UCSD-AML1 (cell line): ENCODE results near the gene TMEM18.

ENCODE experiments used
- DNase-seq: peaks from one replicate; lab custom pipeline; 2025; ENCODE audit not compliant: unreplicated experiment; lab: John Stamatoyannopoulos, UW

Gene TMEM18

GRCh38 chr2:673615-674320 is 3.4 kb downstream of the TMEM18 start:
- no peak for DNase-seq

- DNase-seq, result no peak
Measured at GRCh38 chr2:673016-673415, 4.2 kb downstream of the TMEM18 start.

GRCh38 chr2:672606-672905 is 4.7 kb downstream of the TMEM18 start:
- DNase-seq, result no peak

- no peak for DNase-seq
Measured at GRCh38 chr2:671787-672605, 5.2 kb downstream of the TMEM18 start.

GRCh38 chr2:671072-671471 is 6.1 kb downstream of the TMEM18 start:
- DNase-seq, result no peak

GRCh38 chr2:670637-671036 is 6.6 kb downstream of the TMEM18 start:
- DNase-seq, result no peak

- no peak for DNase-seq
Measured at GRCh38 chr2:669323-669722, 7.9 kb downstream of the TMEM18 start.

GRCh38 chr2:668000-668398 is 9.2 kb downstream of the TMEM18 start:
- DNase-seq, result no peak

- no peak for DNase-seq
Measured at GRCh38 chr2:667332-667999, 9.7 kb downstream of the TMEM18 start.

GRCh38 chr2:666441-666840 is 10.8 kb downstream of the TMEM18 start:
- no peak for DNase-seq

- DNase-seq, result no peak
Measured at GRCh38 chr2:665340-666073, 11.7 kb downstream of the TMEM18 start.

DNA sequence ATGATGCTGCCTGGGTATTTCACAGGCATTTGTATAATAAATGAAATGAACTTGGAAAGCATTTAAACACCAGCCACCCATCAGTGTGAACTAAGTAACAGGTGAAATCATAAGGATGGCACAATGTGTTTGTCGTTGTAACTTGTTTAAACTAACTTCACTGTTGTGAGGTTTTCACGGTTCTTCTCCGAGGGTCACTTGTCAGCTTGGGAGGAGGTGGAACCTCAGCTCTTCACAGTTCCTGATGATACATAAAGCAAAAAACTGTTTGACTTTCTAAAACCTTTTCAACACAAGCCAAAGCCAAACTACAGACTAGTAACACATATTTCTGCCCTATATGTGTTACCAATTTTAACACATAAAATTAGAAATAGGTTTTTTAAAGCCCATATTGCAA is 13.1 kb downstream of the TMEM18 start:
- DNase-seq, result no peak

DNA sequence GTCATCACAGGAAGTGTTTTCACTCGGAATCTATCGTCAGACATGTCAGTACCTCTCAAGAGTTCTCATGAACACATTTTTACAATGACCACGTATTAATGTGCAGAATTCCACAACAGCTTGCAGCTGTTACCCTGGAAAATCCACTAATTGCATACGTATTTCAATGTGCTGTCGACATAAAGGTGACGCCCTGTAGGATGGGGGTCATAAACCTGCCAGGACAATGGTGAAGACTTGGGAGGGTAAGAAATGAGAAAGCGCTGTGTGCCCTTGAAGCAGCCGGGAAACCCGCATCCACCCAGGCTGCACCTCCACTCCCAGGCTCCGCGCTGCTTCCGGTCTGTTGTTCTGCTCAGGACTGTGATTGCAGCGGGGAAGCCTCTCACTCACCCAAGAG is 14.0 kb downstream of the TMEM18 start:
- DNase-seq, result no peak

GRCh38 chr2:661360-661635 is 15.9 kb downstream of the TMEM18 start:
- no peak for DNase-seq

- DNase-seq, result no peak
Measured at GRCh38 chr2:660586-661359, 16.4 kb downstream of the TMEM18 start.

- no peak for DNase-seq
Measured at GRCh38 chr2:660029-660428, 17.2 kb downstream of the TMEM18 start.

GRCh38 chr2:658426-658825 is 18.8 kb downstream of the TMEM18 start:
- no peak for DNase-seq

GRCh38 chr2:657766-658165 is 19.4 kb downstream of the TMEM18 start:
- DNase-seq, result no peak

DNA sequence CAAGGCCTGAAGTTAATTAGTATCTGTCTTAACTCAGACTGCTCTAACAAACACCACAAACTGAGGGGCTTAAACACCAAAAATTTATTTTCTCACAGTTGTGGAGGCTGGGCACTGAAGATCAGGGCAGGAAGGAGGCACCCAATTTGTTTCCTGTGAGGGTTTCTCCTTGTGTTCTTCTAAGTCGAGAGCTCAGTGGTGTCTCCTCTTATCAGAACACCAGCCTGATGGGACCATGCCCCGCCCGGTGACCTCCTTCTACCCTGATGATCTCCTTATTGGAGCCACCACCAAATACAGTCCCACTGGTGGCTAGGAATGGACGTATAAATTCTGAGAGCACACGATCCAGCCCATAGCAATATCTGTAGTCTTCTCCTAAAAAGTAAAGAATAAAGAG is 20.5 kb downstream of the TMEM18 start:
- no peak for DNase-seq

- DNase-seq, result no peak
Measured at GRCh38 chr2:655626-656025, 21.6 kb downstream of the TMEM18 start.

DNA sequence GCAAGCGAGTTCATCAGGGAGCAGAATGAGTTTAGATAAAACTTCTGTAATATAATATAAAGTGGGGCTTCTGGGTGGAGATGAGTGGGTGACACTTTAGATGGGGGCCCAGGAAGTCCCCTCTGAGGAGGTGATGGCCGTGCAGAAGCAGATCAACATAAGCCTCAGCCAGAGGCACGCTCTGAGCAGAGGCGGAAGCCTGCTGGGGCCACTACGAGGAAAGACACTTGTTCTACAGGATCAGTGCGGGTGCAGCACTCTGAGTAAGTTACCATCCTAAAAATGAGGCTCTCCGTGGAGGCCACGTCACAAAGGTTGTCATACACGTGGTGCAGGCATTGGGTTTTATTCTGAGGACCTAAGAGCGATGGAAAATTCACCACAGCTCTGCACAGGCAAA is 22.3 kb downstream of the TMEM18 start:
- DNase-seq, result no peak
